Astrocyte (in vitro differentiated cells and primary cell): ENCODE data around the gene PTGFRN.

ENCODE experiments used
- EZH2 ChIP-seq: IDR thresholded peaks from 2 replicates; pipeline ENCODE4 v1.6.1; 2012; ENCODE audit warnings: mild to moderate bottlenecking, low read length, inconsistent platforms; ENCODE audit not compliant: insufficient read depth
- TF ChIP-seq, protein P1 (sequence below): IDR thresholded peaks from 2 replicates; pipeline ENCODE4 v1.5.1; 2011; ENCODE audit warnings: low read depth, mild to moderate bottlenecking, inconsistent platforms, low read length, moderate library complexity; ENCODE audit not compliant: insufficient read depth

DNA sequence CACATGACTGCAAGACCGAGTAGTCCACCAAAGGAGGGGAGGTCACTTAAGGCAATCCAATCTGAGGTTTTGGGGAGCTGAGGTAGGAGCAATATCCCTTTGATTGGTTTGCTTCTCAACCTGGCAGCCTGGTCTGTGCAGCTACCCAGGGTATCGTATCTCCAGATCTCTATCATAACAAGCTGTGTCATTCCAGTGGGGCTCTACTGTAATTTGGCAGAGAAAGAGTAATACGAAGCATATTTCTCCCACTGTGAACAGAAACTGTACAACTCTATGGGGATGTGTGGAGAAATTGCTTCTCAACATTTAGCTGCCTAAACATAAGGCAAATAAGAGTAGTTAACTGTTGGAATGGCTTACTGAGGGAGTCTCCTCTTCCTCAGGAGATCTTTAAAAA lies 112.4 kb downstream of the PTGFRN start:
- TF ChIP-seq, protein P1, sequence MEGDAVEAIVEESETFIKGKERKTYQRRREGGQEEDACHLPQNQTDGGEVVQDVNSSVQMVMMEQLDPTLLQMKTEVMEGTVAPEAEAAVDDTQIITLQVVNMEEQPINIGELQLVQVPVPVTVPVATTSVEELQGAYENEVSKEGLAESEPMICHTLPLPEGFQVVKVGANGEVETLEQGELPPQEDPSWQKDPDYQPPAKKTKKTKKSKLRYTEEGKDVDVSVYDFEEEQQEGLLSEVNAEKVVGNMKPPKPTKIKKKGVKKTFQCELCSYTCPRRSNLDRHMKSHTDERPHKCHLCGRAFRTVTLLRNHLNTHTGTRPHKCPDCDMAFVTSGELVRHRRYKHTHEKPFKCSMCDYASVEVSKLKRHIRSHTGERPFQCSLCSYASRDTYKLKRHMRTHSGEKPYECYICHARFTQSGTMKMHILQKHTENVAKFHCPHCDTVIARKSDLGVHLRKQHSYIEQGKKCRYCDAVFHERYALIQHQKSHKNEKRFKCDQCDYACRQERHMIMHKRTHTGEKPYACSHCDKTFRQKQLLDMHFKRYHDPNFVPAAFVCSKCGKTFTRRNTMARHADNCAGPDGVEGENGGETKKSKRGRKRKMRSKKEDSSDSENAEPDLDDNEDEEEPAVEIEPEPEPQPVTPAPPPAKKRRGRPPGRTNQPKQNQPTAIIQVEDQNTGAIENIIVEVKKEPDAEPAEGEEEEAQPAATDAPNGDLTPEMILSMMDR, result no peak
- TF ChIP-seq EZH2, result no peak
